ENCODE measurements around the gene BTBD2. TPM values are rescaled to one million over a fixed set of nuclear protein-coding genes. Genes with fewer than 3 reads are reported as not detected.

Gene BTBD2
- total and polyA plus RNA-seq, 2 of the 13 experiments (the other 11 are each of a cell fraction or from before 2014, with no cell fraction given) = 28.1 to 45.3 TPM

DNA sequence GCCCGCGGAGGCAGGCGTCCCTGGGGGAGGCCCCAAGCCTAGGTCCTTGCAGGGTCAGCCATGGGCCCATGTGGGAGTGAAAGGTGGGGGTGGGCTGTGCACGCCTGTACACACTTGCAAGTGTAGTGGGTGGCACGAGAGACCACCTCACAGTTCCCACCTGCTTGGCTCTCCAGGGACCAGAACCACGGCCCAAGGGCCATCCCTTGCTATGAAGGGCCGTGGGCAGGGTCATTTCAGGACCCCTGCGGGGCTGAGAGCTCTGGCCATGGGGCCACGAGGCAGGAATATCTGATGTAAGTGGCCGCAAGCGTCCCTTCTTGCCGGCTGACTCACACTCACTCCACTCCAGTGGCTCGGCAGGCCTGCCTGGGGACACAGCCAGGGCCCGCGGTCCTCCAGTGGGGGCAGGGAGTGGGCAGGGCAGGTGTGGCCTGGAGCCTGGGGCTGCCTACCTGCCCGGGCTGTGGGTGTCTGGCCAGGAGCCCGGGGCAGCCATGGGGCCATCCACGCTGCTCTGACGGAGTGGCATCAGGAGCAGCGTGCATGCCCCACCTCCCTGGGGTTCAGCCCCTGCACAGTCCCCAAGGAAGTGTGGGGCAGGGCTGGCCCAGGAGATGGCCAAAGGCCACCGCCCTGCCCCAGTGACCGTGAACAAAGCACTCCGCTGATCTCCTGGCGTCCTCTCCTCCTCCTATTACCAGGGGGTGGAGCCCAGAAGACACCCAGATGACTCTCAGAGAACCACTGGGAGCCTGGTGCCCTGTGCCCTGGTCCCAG is 44.1 kb upstream of the BTBD2 start (continued):
- TF ChIP-seq YEATS2 (CRISPR knock-in tag; IDR thresholded peaks at IDR 0.05; ENCODE audit: borderline replicate concordance) (peak; percentile 63; the same call in 1 of the 2 replicates), MXD1 (CRISPR knock-in tag; IDR thresholded peaks at IDR 0.05) (peak; percentile 95), ZSCAN30 (CRISPR knock-in tag; IDR thresholded peaks at IDR 0.05) (no peak), TEAD3 (CRISPR knock-in tag; optimal IDR thresholded peaks at IDR 0.05; ENCODE audit: borderline replicate concordance) (peak; percentile 48), ZSCAN22 (CRISPR knock-in tag; IDR thresholded peaks at IDR 0.05) (no peak), IKZF4 (CRISPR knock-in tag; IDR thresholded peaks at IDR 0.05; ENCODE audit: borderline replicate concordance, low read depth, not compliant biosample characterization) (peak; percentile 64), ZNF549 (CRISPR knock-in tag; IDR thresholded peaks at IDR 0.05) (no peak), PHF8 (CRISPR knock-in tag; IDR thresholded peaks at IDR 0.05) (peak; percentile 70), ELK4 (CRISPR knock-in tag; IDR thresholded peaks at IDR 0.05; ENCODE audit: borderline replicate concordance) (no peak), DPF2 (CRISPR knock-in tag; IDR thresholded peaks at IDR 0.05; ENCODE audit: borderline replicate concordance, low read depth) (0 out of 2 replicates have a peak, but pooled peaks have one; percentile 52), CBX1 (IDR thresholded peaks at IDR 0.05; ENCODE audit: low read depth) (peak; percentile 55), EEA1 (CRISPR knock-in tag; IDR thresholded peaks at IDR 0.05; ENCODE audit: borderline replicate concordance) (no peak; the same call in 1 of the 2 replicates)
- TF ChIP-seq, protein P1, sequence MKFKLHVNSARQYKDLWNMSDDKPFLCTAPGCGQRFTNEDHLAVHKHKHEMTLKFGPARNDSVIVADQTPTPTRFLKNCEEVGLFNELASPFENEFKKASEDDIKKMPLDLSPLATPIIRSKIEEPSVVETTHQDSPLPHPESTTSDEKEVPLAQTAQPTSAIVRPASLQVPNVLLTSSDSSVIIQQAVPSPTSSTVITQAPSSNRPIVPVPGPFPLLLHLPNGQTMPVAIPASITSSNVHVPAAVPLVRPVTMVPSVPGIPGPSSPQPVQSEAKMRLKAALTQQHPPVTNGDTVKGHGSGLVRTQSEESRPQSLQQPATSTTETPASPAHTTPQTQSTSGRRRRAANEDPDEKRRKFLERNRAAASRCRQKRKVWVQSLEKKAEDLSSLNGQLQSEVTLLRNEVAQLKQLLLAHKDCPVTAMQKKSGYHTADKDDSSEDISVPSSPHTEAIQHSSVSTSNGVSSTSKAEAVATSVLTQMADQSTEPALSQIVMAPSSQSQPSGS (CRISPR knock-in tag; IDR thresholded peaks at IDR 0.05) = peak; percentile 11; the same call in 1 of the 2 replicates
- TF ChIP-seq, protein P2, sequence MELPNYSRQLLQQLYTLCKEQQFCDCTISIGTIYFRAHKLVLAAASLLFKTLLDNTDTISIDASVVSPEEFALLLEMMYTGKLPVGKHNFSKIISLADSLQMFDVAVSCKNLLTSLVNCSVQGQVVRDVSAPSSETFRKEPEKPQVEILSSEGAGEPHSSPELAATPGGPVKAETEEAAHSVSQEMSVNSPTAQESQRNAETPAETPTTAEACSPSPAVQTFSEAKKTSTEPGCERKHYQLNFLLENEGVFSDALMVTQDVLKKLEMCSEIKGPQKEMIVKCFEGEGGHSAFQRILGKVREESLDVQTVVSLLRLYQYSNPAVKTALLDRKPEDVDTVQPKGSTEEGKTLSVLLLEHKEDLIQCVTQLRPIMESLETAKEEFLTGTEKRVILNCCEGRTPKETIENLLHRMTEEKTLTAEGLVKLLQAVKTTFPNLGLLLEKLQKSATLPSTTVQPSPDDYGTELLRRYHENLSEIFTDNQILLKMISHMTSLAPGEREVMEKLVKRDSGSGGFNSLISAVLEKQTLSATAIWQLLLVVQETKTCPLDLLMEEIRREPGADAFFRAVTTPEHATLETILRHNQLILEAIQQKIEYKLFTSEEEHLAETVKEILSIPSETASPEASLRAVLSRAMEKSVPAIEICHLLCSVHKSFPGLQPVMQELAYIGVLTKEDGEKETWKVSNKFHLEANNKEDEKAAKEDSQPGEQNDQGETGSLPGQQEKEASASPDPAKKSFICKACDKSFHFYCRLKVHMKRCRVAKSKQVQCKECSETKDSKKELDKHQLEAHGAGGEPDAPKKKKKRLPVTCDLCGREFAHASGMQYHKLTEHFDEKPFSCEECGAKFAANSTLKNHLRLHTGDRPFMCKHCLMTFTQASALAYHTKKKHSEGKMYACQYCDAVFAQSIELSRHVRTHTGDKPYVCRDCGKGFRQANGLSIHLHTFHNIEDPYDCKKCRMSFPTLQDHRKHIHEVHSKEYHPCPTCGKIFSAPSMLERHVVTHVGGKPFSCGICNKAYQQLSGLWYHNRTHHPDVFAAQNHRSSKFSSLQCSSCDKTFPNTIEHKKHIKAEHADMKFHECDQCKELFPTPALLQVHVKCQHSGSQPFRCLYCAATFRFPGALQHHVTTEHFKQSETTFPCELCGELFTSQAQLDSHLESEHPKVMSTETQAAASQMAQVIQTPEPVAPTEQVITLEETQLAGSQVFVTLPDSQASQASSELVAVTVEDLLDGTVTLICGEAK (IDR thresholded peaks at IDR 0.05) = no peak
- TF ChIP-seq, protein P2 (CRISPR knock-in tag; IDR thresholded peaks at IDR 0.05) = no peak

Data from HepG2 (cell line).